Activated CD8-positive, alpha-beta T cell treated with anti-CD3 and anti-CD28 coated beads for 36 hours (primary cell): ENCODE results near the gene DOK6. TPM values are rescaled to one million over a fixed set of nuclear protein-coding genes. Genes with fewer than 3 reads are reported as not detected.

Source experiments
- ATAC-seq: fragments of 200-7000 bp; cut with Tn5 transposase; one replicate; pipeline ENCODE4 v1.10.0; 2021; ENCODE audit warnings: mild to moderate bottlenecking, moderate library complexity
- CTCF ChIA-PET: fragments of 350-600 bp; sonication (Branson Sonifier 250); formaldehyde crosslinking; loops from one replicate; lab custom pipeline; 2021; ENCODE audit warnings: antibody characterized with exemption; lab: Charles Lee
- POLR2A ChIA-PET: fragments of 350-600 bp; sonication (Branson Sonifier 250); formaldehyde crosslinking; loops from one replicate; lab custom pipeline; 2021; ENCODE audit warnings: antibody characterized with exemption; lab: Charles Lee
- DNase-seq: peaks from one replicate; pipeline ENCODE4 v3.0.0-alpha.2; 2020
- H3K27ac Mint-ChIP-seq: one replicate; pipeline ENCODE4 v1.8.0; 2021; ENCODE audit warnings: mild to moderate bottlenecking, mixed read lengths
- H3K27me3 Mint-ChIP-seq: one replicate; pipeline ENCODE4 v1.8.0; 2021; ENCODE audit warnings: mixed read lengths
- H3K36me3 Mint-ChIP-seq: one replicate; pipeline ENCODE4 v1.8.0; 2021; ENCODE audit warnings: low read depth, mixed read lengths
- H3K4me1 Mint-ChIP-seq: one replicate; pipeline ENCODE4 v1.8.0; 2021; ENCODE audit warnings: low read depth, mixed read lengths
- H3K4me3 Mint-ChIP-seq: one replicate; pipeline ENCODE4 v1.8.0; 2021; ENCODE audit warnings: mild to moderate bottlenecking, moderate library complexity, mixed read lengths
- H3K9me3 Mint-ChIP-seq: one replicate; pipeline ENCODE4 v1.8.0; 2021; ENCODE audit warnings: mixed read lengths
- CTCF ChIP-seq: fragments of 200-600 bp; IDR thresholded peaks from one replicate; pipeline ENCODE4 v1.8.0; 2022; ENCODE audit warnings: antibody characterized with exemption, mild to moderate bottlenecking
- intact Hi-C: fragments of 100-400 bp; cut with micrococcal nuclease; formaldehyde crosslinking; loops from one replicate; pipeline ENCODE4 v1.10.0; 2022
- total RNA-seq, 2 experiments: library from RNA; stranded (reverse); gene quantifications; one replicate each; pipeline ENCODE4 v1.2.3, GENCODE V29; 2021

DOK6 gene
- total RNA-seq, 2 experiments from 2014 or later: not detected

GRCh38 chr18:69894467-69894866 lies 493.8 kb downstream of the DOK6 start:
- ChIA-PET POLR2A (interaction anchor here (1.5 kb wide), 1 partner anchor 9 kb away, joined by 5 read pairs; no protein-coding TSS in a partner anchor), CTCF (no interaction called here)
- peaks cover 75% of the 10 kb centered on the region for H3K4me1 Mint-ChIP-seq
- ATAC-seq: no peak
- peak overlapping the region; percentile 94 for H3K27ac Mint-ChIP-seq
- intact Hi-C loops: no loop called here
- H3K9me3 Mint-ChIP-seq: peaks cover 7% of the 10 kb centered on the region
- no peak for DNase-seq
- H3K27me3 Mint-ChIP-seq: no peaks in the 10 kb centered on the region
- H3K4me3 Mint-ChIP-seq: peak overlapping the region; percentile 22
- no peak for TF ChIP-seq CTCF
- peaks cover 61% of the 10 kb centered on the region for H3K36me3 Mint-ChIP-seq

- Mint-ChIP-seq H3K4me3 (peak overlapping the region; percentile 45), H3K36me3 (peaks cover 64% of the 10 kb centered on the region), H3K9me3 (peaks cover 14% of the 10 kb centered on the region), H3K4me1 (peaks cover 73% of the 10 kb centered on the region), H3K27ac (peak overlapping the region; percentile 94), H3K27me3 (no peaks in the 10 kb centered on the region)
- POLR2A ChIA-PET: interaction anchor here (0.6 to 1.5 kb wide), 3 partner anchors 10 to 49 kb away, joined by 3 to 6 read pairs (median 5); no protein-coding TSS in a partner anchor
- CTCF ChIA-PET: no interaction called here
- TF ChIP-seq CTCF: no peak
- ATAC-seq: peak; percentile 13
- peak; percentile 60 for DNase-seq
- intact Hi-C loops: loop anchor here (2.0 kb wide), 1 partner anchor 39 kb away; no protein-coding TSS in a partner anchor
These were observed 494.7 kb downstream of the DOK6 start for GRCh38 chr18:69895066-69896047.

- ChIA-PET CTCF (interaction anchor here (1.2 to 2.1 kb wide), 3 partner anchors 12 to 47 kb away, joined by 3 to 9 read pairs (median 6); no protein-coding TSS in a partner anchor), POLR2A (interaction anchor here (0.8 to 3.4 kb wide), 11 partner anchors 9 to 59 kb away, joined by 3 to 31 read pairs (median 6); no protein-coding TSS in a partner anchor)
- DNase-seq (peak; percentile 68), ATAC-seq (peak; percentile 44)
- Mint-ChIP-seq H3K27me3 (no peaks in the 10 kb centered on the region), H3K36me3 (peaks cover 60% of the 10 kb centered on the region), H3K4me1 (peaks cover 64% of the 10 kb centered on the region), H3K9me3 (peaks cover 6% of the 10 kb centered on the region), H3K27ac (peak overlapping the region; percentile 94), H3K4me3 (peak overlapping the region; percentile 71)
- no peak for TF ChIP-seq CTCF
- intact Hi-C loops: loop anchor here (2.0 kb wide), 1 partner anchor 37 kb away; no protein-coding TSS in a partner anchor
These were observed 496.9 kb downstream of the DOK6 start for GRCh38 chr18:69897397-69898108.

- peaks cover 64% of the 10 kb centered on the region for H3K4me1 Mint-ChIP-seq
- peaks cover 6% of the 10 kb centered on the region for H3K9me3 Mint-ChIP-seq
- peak; percentile 55 for DNase-seq
- CTCF ChIA-PET: interaction anchor here (0.9 to 2.7 kb wide), 7 partner anchors 10 to 58 kb away, joined by 3 to 9 read pairs (median 4); no protein-coding TSS in a partner anchor
- intact Hi-C loops: no loop called here
- H3K4me3 Mint-ChIP-seq: peak overlapping the region; percentile 71
- TF ChIP-seq CTCF: no peak
- peaks cover 56% of the 10 kb centered on the region for H3K36me3 Mint-ChIP-seq
- no peaks in the 10 kb centered on the region for H3K27me3 Mint-ChIP-seq
- POLR2A ChIA-PET: interaction anchor here (0.8 to 3.4 kb wide), 13 partner anchors 9 to 58 kb away, joined by 3 to 31 read pairs (median 5); no protein-coding TSS in a partner anchor
- H3K27ac Mint-ChIP-seq: peak overlapping the region; percentile 94
- peak; percentile 32 for ATAC-seq
These were observed 497.7 kb downstream of the DOK6 start for GRCh38 chr18:69898241-69898861.
